K562 (cell line): ENCODE measurements around the gene B3GLCT. TPM values are rescaled to one million over a fixed set of nuclear protein-coding genes. Genes with fewer than 3 reads are reported as not detected.

Source experiments
- ATAC-seq: fragments of 200-7000 bp; cut with Tn5 transposase; 3 replicates; pipeline ENCODE4 v1.9.1; 2020; ENCODE audit warnings: moderate library complexity
- BruUV-seq: library from RNA; stranded (reverse); fragments of 400-500 nt; replicated peaks from 2 replicates; lab custom pipeline; 2021; lab: Mats Ljungman, UMichigan
- CTCF ChIA-PET: fragments of 300-600 bp; formaldehyde crosslinking; extraction: SDS; loops from one replicate; lab custom pipeline; 2021; ENCODE audit warnings: low intra/inter-chr PET ratio; lab: Yijun Ruan, JAX
- POLR2A ChIA-PET: fragments of 300-600, 350-650 bp; sonication (Branson Sonifier 250); formaldehyde crosslinking; extraction: SDS; loops from one replicate; lab custom pipeline; 2021; ENCODE audit warnings: antibody characterized with exemption, inconsistent platforms; lab: Yijun Ruan, JAX
- DNase-seq, 4 experiments: peaks; one replicate each; pipeline versions ENCODE4 v3.0.0 to v3.0.0-alpha.2; 2011 to 2018; ENCODE audit warnings: low spot score in 3 of 4, mixed read lengths in 3 of 4; ENCODE audit errors: extremely low read depth in 1 of 4
- FAIRE-seq: peaks from 2 replicates; lab custom pipeline; 2011; peaks lifted over from hg19 to GRCh38; lab: Jason Lieb, UNC
- H2AFZ ChIP-seq: 2 replicates; pipeline ENCODE4 v1.6.0; 2011; ENCODE audit warnings: low read depth, low read length, control low read depth, inconsistent platforms
- H3K27ac ChIP-seq: fragments of 200-600 bp; 3 replicates; pipeline ENCODE4 v1.8.0; 2011; ENCODE audit warnings: low read depth, mild to moderate bottlenecking, control low read depth, inconsistent platforms, low read length, moderate library complexity, mixed read lengths; ENCODE audit errors: extremely low read depth
- H3K27me3 ChIP-seq, 2 experiments: fragments of 300-600 bp in 1 of 2; 2 replicates in 1 of 2; 3 replicates in 1 of 2; pipeline versions ENCODE4 v1.6.0 to v1.8.0; 2011; ENCODE audit warnings: inconsistent platforms in 2 of 2, low read length in 2 of 2, mild to moderate bottlenecking in 1 of 2, mixed read lengths in 1 of 2, moderate library complexity in 1 of 2; ENCODE audit not compliant: control insufficient read depth in 2 of 2, insufficient read depth in 2 of 2
- H3K36me3 ChIP-seq: fragments of 300-600 bp; 3 replicates; pipeline ENCODE4 v1.8.0; 2011; ENCODE audit warnings: mild to moderate bottlenecking, low read length, inconsistent platforms; ENCODE audit not compliant: control insufficient read depth, insufficient read depth
- H3K4me1 ChIP-seq, 2 experiments: fragments of 200-600 bp in 1 of 2; replicated peaks in 1 of 2; 2 replicates in 1 of 2; 3 replicates in 1 of 2; pipeline versions ENCODE4 v1.5.1 to v1.8.0; 2011; ENCODE audit warnings: inconsistent platforms in 2 of 2, low read length in 2 of 2, mild to moderate bottlenecking in 1 of 2, mixed read lengths in 1 of 2, moderate library complexity in 1 of 2; ENCODE audit not compliant: control insufficient read depth in 2 of 2, insufficient read depth in 2 of 2
- H3K4me2 ChIP-seq: 2 replicates; pipeline ENCODE4 v1.6.1; 2011; ENCODE audit warnings: low read length, control low read depth, inconsistent platforms, mixed read lengths; ENCODE audit not compliant: insufficient read depth
- H3K4me3 ChIP-seq: fragments of 200-600 bp; sonication (generic), shearing (Covaris generic); 2 replicates; pipeline ENCODE4 v1.5.1; 2016; ENCODE audit warnings: control low read depth, inconsistent platforms
- H3K79me2 ChIP-seq: fragments of 200-600 bp; 3 replicates; pipeline ENCODE4 v1.8.0; 2011; ENCODE audit warnings: low read length, inconsistent platforms; ENCODE audit not compliant: control insufficient read depth, insufficient read depth
- H3K9ac ChIP-seq, 2 experiments: 2 replicates each; pipeline versions ENCODE4 v1.6.0 to v1.6.1; 2011; ENCODE audit warnings: low read depth in 2 of 2, low read length in 2 of 2, control low read depth in 1 of 2, inconsistent platforms in 1 of 2, mild to moderate bottlenecking in 1 of 2, mixed read lengths in 1 of 2; ENCODE audit not compliant: insufficient read depth in 1 of 2
- H3K9me1 ChIP-seq: one replicate; pipeline ENCODE4 v1.6.0; 2011; ENCODE audit warnings: inconsistent platforms, mild to moderate bottlenecking, low read length, moderate library complexity; ENCODE audit not compliant: control insufficient read depth, insufficient read depth
- H3K9me3 ChIP-seq: replicated peaks from 2 replicates; pipeline ENCODE4 v1.5.1; 2011; ENCODE audit warnings: low read depth, low read length, inconsistent platforms; ENCODE audit not compliant: control insufficient read depth, insufficient read depth
- H4K20me1 ChIP-seq: replicated peaks from 2 replicates; pipeline ENCODE4 v1.6.1; 2011; ENCODE audit warnings: low read length, inconsistent platforms, mixed read lengths; ENCODE audit not compliant: control insufficient read depth, insufficient read depth
- BRD4 ChIP-seq: fragments of 200-600 bp; sonication (generic); IDR thresholded peaks from 2 replicates; pipeline ENCODE4 v1.6.1; 2017; ENCODE audit warnings: inconsistent platforms
- CREB1 ChIP-seq, 2 experiments: sonication (generic) in 1 of 2; formaldehyde crosslinking in 1 of 2; IDR thresholded peaks; 2 replicates each; pipeline versions ENCODE4 v1.6.1 to v1.8.0; 2012 to 2022; ENCODE audit warnings: inconsistent platforms in 1 of 2, mild to moderate bottlenecking in 1 of 2, missing genetic modification reagents in 1 of 2, moderate library complexity in 1 of 2
- GABPB2 ChIP-seq: fragments of 250-450 bp; sonication (Bioruptor Pico); conservative IDR thresholded peaks from 2 replicates; pipeline ENCODE4 v1.5.1; 2021; ENCODE audit warnings: mild to moderate bottlenecking
- KLF13 ChIP-seq: fragments of 450-650 bp; IDR thresholded peaks from 2 replicates; pipeline ENCODE4 v1.6.1; 2016; ENCODE audit warnings: missing genetic modification characterization, low read depth, mild to moderate bottlenecking, missing compliant biosample characterization, moderate library complexity, borderline replicate concordance
- MYBL2 ChIP-seq, 2 experiments: fragments of 450-650 bp in 1 of 2; sonication (generic) in 1 of 2; formaldehyde crosslinking in 1 of 2; IDR thresholded peaks; 2 replicates each; pipeline versions ENCODE4 v1.6.1 to v1.8.1; 2017 to 2022; ENCODE audit warnings: borderline replicate concordance in 1 of 2, inconsistent platforms in 1 of 2, low read depth in 1 of 2, mild to moderate bottlenecking in 1 of 2, missing genetic modification reagents in 1 of 2, moderate library complexity in 1 of 2
- NFRKB ChIP-seq: fragments of 450-650 bp; IDR thresholded peaks from 2 replicates; pipeline ENCODE4 v1.6.1; 2016; ENCODE audit warnings: low read depth
- NFYB ChIP-seq: IDR thresholded peaks from 2 replicates; pipeline ENCODE4 v1.6.1; 2011; ENCODE audit warnings: mild to moderate bottlenecking, moderate library complexity; ENCODE audit not compliant: insufficient read length; ENCODE audit errors: extremely low read depth
- SAP30 ChIP-seq: fragments of 200-600 bp; sonication (generic); IDR thresholded peaks from 2 replicates; pipeline ENCODE4 v1.6.1; 2012; ENCODE audit warnings: borderline replicate concordance, low read depth, mild to moderate bottlenecking, moderate library complexity, low read length, control low read depth, inconsistent platforms; ENCODE audit not compliant: insufficient read depth, poor library complexity, severe bottlenecking
- TFAP4 ChIP-seq: sonication (generic); formaldehyde crosslinking; IDR thresholded peaks from 2 replicates; pipeline ENCODE4 v1.8.0; 2022; ENCODE audit warnings: missing genetic modification reagents, mild to moderate bottlenecking, moderate library complexity, borderline replicate concordance
- TRIM24 ChIP-seq, 2 experiments: fragments of 450-650 bp; IDR thresholded peaks; 2 replicates each; pipeline ENCODE4 v1.6.1; 2016
- TRIM25 ChIP-seq: fragments of 450-650 bp; IDR thresholded peaks from 2 replicates; pipeline ENCODE4 v1.7.0; 2016; ENCODE audit warnings: borderline replicate concordance
- ZBTB49 ChIP-seq: sonication (generic); formaldehyde crosslinking; IDR thresholded peaks from 2 replicates; pipeline ENCODE4 v1.8.0; 2022; ENCODE audit warnings: missing genetic modification reagents, mild to moderate bottlenecking, borderline replicate concordance
- ZNF143 ChIP-seq: sonication (generic); formaldehyde crosslinking; IDR thresholded peaks from 2 replicates; pipeline ENCODE4 v1.9.0; 2022; ENCODE audit warnings: mild to moderate bottlenecking, missing genetic modification reagents
- ZNF175 ChIP-seq: fragments of 200-800 bp; sonication (Bioruptor generic); IDR thresholded peaks from 2 replicates; pipeline ENCODE4 v1.6.1; 2016; ENCODE audit warnings: low read depth, mild to moderate bottlenecking, missing genetic modification characterization, missing compliant biosample characterization
- ZNF316 ChIP-seq: fragments of 450-650 bp; IDR thresholded peaks from 2 replicates; pipeline ENCODE4 v1.6.1; 2016
- ZNF717 ChIP-seq: fragments of 250-450 bp; sonication (Bioruptor Pico); IDR thresholded peaks from 2 replicates; pipeline ENCODE4 v1.5.0; 2021
- WGBS: fragments of 100-300 bp; shearing (Covaris generic); methylation state at CpG from one replicate; pipeline ENCODE4 v1.1.6; 2016; ENCODE audit warnings: low coverage, mixed read lengths; ENCODE audit not compliant: insufficient coverage; ENCODE audit errors: missing lambda C conversion rate; 5-methylcytosine and 5-hydroxymethylcytosine counted together
- in situ Hi-C: fragments of 300-500 bp; cut with MboI; formaldehyde crosslinking; loops from 4 replicates; pipeline ENCODE4 v1.15.0; 2018; ENCODE audit warnings: inconsistent platforms, mixed read lengths
- intact Hi-C: fragments of 100-400 bp; cut with micrococcal nuclease; formaldehyde crosslinking; loops from 2 replicates; pipeline ENCODE4 v1.14.2; 2022
- polyA plus RNA-seq, 8 experiments: library from polyadenylated mRNA; depleted of rRNA in 4 of 8; stranded (reverse) in 5 of 8; unstranded in 3 of 8; fragments of >200 nt; fragmentation: Nextera tagmentation in 2 of 8; fragmentation: Illumina TruSeq in 1 of 8; extraction: Ambion mirVana in 2 of 8; extraction: Trizol in 1 of 8; gene quantifications; 2 replicates each; pipeline versions ENCODE4 v1.2.1 to v1.2.3, GENCODE V29; 2011 to 2014; ENCODE audit warnings: inconsistent platforms in 1 of 8, missing spikeins in 1 of 8
- total RNA-seq, 7 experiments: library from RNA; depleted of rRNA in 6 of 7; stranded (reverse); fragments of >200 nt in 6 of 7; fragmentation: Illumina TruSeq in 2 of 7; extraction: Trizol in 2 of 7; gene quantifications; 2 replicates each; pipeline versions ENCODE4 v1.2.1 to v1.2.3, GENCODE V29; 2011 to 2021; ENCODE audit warnings: low replicate concordance in 1 of 7
- TF ChIP-seq, protein P1 (sequence below): fragments of 250-450 bp; sonication (Bioruptor Pico); IDR thresholded peaks from 2 replicates; pipeline ENCODE4 v1.5.0; 2020; ENCODE audit warnings: mild to moderate bottlenecking

Gene B3GLCT
- total and polyA plus RNA-seq, 9 of the 15 experiments (the other 6 are each of a cell fraction or from before 2014, with no cell fraction given), result 1.1 to 5.1 (median 2.9) TPM

DNA sequence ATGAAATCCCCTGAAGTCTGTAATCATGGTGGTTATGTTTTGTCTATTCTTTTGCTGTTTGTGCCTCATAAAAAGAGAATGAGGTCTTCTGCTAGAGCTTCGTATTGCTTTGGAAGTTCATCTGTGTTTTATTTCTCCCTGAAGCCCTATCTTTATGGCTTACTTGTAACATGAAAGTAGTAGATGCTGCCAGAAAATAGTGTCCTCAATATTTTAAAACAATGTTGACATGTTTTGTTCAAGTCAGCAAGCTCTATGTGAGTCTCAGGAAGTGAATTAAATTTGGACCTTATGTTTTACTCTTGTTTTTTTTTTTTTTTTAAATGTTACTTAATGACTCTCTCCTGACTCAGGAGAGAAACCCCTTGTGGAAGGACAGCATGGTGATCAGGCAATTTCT is 130.5 kb downstream of the B3GLCT start:
- no TSS peak for BruUV-seq
- no peak for FAIRE-seq
- Histone ChIP-seq H3K79me2 (no peaks in the 10 kb centered on the region), H3K4me1 (no peaks in the 10 kb centered on the region), H3K27ac (no peak overlapping the region), H3K9me1 (no peaks in the 10 kb centered on the region), H3K36me3 (no peaks in the 10 kb centered on the region), H3K9me3 (no peaks in the 10 kb centered on the region), H4K20me1 (no peaks in the 10 kb centered on the region), H2AFZ (no peak overlapping the region), H3K4me3 (no peak overlapping the region), H3K9ac (no peak overlapping the region), H3K27me3 (no peaks in the 10 kb centered on the region), H3K4me2 (no peak overlapping the region)
- POLR2A ChIA-PET, result no interaction called here
- 40% methylated on average over 1 of the region's 1 CpG for WGBS
- intact Hi-C loops, result no loop called here
- CTCF ChIA-PET, result no interaction called here
- in situ Hi-C loops, result no loop called here
- DNase-seq, result no peak
- no peak for ATAC-seq
- TF ChIP-seq NFYB, result no peak
- TF ChIP-seq ZNF175, result no peak
- TF ChIP-seq TFAP4 (CRISPR knock-in tag), result no peak
- no peak for TF ChIP-seq ZNF717 (CRISPR knock-in tag)
- no peak for TF ChIP-seq SAP30
- no peak for TF ChIP-seq BRD4
- no peak for TF ChIP-seq MYBL2 (IDR thresholded peaks at IDR 0.05; ENCODE audit: low read depth)
- TF ChIP-seq MYBL2 (CRISPR knock-in tag; IDR thresholded peaks at IDR 0.05; ENCODE audit: borderline replicate concordance), result no peak
- TF ChIP-seq, protein P1, sequence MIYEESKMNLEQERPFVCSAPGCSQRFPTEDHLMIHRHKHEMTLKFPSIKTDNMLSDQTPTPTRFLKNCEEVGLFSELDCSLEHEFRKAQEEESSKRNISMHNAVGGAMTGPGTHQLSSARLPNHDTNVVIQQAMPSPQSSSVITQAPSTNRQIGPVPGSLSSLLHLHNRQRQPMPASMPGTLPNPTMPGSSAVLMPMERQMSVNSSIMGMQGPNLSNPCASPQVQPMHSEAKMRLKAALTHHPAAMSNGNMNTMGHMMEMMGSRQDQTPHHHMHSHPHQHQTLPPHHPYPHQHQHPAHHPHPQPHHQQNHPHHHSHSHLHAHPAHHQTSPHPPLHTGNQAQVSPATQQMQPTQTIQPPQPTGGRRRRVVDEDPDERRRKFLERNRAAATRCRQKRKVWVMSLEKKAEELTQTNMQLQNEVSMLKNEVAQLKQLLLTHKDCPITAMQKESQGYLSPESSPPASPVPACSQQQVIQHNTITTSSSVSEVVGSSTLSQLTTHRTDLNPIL (CRISPR knock-in tag), result no peak
- no peak for TF ChIP-seq ZBTB49
- no peak for TF ChIP-seq TRIM24 (IDR thresholded peaks at IDR 0.05)
- TF ChIP-seq TRIM25, result no peak
- no peak for TF ChIP-seq NFRKB
- no peak for TF ChIP-seq CREB1 (IDR thresholded peaks at IDR 0.05)
- no peak for TF ChIP-seq CREB1 (CRISPR knock-in tag; IDR thresholded peaks at IDR 0.05)
- no peak for TF ChIP-seq KLF13
- TF ChIP-seq ZNF316, result no peak
- no peak for TF ChIP-seq GABPB2 (CRISPR knock-in tag)
- no peak for TF ChIP-seq ZNF143
